HG02870 (cell line): Measurements from ENCODE around the gene DLGAP5.

ENCODE experiments used
- ATAC-seq: cut with Tn5 transposase; IDR thresholded peaks from one replicate; pipeline ENCODE4 v1.9.1; 2021; ENCODE audit warnings: mild to moderate bottlenecking, moderate library complexity; ENCODE audit not compliant: unreplicated experiment

The DLGAP5 gene, protein sequence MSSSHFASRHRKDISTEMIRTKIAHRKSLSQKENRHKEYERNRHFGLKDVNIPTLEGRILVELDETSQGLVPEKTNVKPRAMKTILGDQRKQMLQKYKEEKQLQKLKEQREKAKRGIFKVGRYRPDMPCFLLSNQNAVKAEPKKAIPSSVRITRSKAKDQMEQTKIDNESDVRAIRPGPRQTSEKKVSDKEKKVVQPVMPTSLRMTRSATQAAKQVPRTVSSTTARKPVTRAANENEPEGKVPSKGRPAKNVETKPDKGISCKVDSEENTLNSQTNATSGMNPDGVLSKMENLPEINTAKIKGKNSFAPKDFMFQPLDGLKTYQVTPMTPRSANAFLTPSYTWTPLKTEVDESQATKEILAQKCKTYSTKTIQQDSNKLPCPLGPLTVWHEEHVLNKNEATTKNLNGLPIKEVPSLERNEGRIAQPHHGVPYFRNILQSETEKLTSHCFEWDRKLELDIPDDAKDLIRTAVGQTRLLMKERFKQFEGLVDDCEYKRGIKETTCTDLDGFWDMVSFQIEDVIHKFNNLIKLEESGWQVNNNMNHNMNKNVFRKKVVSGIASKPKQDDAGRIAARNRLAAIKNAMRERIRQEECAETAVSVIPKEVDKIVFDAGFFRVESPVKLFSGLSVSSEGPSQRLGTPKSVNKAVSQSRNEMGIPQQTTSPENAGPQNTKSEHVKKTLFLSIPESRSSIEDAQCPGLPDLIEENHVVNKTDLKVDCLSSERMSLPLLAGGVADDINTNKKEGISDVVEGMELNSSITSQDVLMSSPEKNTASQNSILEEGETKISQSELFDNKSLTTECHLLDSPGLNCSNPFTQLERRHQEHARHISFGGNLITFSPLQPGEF

DNA sequence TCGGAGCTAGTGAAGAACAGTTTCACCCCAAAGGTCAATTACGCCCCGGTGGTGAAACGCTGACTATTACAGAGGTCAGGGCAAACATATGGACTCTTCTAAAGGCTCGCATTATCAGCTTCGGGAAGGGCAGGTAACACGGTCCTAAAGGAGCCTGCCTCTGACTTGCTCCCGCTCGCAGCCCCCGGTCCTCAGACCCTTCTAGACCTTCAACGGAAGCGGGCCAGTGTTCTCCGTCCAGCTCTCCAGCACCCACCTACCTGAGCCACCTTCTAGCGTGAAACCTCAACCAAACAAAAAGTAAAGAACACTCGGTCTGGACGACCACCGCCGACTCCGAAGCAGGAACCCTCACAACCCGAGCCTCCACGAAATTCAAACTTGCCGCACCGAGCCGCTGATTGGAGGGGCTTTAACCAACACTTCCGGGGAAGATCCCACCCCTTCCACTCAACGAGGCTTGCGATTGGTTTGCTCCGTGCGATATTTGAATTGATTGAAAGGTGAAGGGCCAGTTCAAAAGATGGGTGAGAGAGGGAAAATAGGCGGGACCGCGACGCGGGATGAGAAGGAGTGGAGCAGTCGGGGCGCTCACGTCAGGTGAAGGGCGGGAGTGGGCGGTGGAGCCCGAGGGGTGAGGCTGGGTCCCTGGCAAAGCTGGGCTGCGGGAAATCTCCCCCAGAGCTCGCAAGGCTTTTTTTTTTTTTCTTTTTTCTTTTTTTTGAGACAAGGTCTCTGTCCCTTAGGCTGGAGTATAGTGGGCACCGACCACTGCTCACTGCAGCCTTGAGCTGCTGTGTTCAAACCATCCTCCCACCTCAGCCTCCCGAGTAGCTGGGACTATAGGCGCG, at the start of gene DLGAP5:
Gene DLGAP5, minus strand, starts transcription at position 383 of the 851 bp plus-strand sequence. CDS start 2,406 bp downstream, outside the sequence.
- peak; percentile 98 for ATAC-seq

DNA sequence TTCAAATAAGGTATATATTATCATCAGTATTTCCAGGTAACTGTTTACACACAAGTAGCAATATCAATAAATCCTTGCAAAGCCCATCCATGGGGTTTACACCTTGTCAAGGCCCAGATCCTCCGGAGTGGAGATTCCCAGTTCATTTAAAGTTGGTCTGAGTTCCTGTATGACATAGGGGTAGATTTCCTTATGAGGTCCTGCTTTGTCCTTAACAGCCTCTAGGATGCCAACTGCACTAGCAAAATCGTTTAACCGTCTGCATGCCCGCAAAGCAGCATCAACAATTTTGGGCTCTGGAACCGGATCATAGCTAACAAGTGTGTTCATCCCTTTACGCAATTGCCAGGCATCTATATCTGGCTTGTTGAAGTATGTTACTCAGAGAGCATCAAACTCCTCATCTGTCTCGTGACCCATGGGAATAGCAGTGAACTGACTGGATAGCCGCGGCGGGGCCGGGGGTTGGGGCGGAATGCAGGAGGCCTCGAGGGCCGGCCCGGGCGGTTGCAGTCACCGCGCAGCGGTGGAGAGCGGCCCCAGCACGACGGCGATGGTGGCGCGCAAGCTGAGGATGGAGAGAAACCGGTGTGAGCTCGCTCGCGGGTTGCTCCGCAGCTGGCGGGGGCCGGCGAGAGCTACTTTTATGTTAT, 49.3 kb upstream of the DLGAP5 start:
- no peak for ATAC-seq

DNA sequence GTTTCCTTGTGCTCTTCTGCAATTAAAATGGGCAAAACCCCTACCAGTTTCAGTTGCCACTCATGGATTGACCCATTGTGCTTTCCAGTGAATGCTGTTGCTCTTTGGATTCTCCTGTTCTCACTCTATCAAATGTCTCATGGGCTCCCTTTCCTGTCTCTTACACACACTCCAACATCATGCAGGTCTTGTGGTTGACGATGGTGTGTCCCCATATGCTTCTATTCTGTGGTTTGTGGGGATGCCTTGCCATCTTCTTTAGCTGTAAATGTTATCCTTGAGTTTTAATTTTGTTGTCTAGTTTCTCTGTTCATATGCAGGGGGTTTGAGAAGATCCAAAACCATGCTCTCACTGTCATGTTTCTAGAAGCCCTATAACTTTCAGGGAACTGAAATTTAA, 47.9 kb upstream of the DLGAP5 start:
- no peak for ATAC-seq

DNA sequence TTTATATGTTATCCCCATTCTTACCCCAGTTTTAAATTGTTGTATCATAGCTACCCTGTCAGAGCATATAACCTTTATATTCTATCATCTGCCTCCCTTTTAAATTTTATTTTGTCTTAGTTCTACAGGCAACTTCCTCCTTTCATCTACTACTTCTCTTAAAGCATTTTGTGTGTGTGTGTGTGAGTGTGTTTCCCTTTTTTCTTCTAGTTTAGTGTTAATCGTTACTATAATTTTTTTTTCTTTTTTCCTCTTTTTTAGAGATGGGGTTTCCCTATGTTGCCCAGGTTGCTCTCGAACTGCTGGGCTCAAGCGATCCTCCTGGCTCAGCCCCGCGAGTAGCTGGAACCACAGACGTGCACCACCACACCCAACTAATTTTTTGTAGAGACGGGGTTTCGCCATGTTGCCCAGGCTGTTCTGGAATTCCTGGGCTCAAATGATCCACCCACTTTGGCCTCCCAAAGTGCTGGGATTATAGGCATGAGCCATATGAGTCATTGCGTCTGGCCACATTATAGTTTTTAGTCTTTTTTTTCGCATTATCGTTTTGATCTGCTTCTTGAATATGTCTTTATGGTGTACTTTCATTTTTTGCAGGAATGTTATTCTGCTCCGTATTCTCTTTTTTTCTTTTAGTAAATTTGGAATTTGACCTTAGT, 46.8 kb upstream of the DLGAP5 start:
- ATAC-seq = no peak

DNA sequence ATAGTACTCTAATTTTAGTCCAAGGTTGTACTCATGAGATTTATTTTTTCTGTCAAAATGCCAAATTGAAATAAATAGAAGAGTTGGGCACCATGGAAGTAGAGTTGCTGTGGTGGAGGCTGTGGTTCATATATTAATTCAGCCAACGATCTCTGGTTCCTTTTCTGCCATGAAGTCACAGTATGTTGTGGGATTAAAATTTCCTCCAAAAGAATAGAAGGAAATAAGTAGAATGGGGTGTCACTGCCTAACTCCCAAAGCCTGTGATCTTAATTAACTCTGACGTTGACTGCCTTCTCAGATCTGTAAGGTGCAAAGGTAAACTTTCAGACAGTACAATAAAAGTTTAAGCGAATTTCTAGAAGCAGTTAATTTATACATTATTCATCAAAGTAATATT, 42.2 kb upstream of the DLGAP5 start:
- no peak for ATAC-seq

DNA sequence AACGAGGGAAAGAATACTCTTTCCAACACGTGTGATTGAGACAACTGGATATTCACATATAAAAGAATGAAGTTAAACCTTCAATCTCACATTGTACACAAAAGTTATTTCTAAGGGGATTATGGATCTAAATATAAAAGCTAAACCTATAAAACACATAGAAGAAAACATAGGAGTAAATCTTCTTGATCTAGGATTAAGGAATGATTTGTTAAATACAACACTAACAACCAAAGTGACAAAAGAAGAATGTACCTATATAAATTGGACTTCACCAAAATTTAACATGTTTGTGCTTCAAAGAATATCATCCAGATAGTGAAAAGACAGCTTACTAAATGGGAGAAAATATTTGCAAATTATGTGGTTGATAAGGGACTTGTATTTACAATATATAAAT, 36.9 kb upstream of the DLGAP5 start:
- no peak for ATAC-seq

DNA sequence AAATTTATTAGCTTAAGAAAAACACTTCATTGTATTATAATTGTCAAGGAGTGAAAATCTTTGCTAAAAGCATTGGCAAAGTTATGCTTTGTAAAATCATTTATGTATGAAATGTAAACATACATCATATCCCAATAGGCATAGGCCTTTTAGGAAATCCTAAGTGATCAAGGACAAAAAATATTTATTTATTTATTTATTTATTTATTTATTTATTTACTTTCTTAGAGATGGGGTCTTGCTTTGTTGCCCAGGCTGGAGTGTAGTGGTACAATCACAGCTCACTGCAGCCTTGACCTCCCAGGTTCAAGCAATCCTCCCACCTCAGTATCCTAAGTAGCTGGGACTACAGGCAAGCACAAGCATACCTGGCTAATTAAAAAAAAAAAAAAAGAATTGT, 32.0 kb upstream of the DLGAP5 start:
- ATAC-seq = no peak

DNA sequence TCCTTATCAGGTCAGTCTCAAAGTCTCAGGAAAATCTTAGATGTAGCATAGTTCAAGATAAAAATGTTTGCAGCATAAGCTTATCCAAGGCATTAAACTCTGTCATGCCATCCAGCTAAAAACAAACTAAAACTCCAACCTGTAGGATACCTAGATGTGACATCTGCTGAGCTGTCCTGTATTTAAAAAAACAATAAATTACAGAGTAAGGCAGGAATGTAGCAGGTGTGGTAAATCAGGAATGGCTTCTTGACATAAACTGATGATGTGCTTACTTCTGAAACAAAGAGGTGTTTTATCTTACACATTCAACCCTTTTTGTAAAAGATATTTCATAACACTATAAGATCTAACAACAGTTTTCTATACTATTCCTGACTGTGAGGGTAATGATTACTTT, 30.6 kb upstream of the DLGAP5 start:
- ATAC-seq = no peak

DNA sequence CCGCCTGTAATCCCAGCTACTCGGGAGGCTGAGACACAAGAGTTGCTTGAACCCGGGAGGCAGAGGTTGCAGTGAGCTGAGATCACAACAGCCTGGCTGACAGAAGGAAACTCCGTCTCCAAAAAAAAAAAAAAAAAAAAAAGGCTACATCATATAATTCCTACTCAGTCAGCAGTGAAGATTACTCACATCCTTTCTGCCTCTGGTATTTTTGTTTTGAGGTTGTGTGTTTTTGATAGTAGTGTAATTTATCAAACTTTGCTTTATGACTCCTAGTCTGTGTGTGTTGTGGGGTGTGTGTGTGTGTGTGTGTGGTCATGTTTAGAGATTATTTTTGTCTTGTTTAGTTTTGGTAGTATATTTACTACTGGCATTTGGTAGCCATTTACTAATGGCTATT, 29.8 kb upstream of the DLGAP5 start:
- no peak for ATAC-seq

DNA sequence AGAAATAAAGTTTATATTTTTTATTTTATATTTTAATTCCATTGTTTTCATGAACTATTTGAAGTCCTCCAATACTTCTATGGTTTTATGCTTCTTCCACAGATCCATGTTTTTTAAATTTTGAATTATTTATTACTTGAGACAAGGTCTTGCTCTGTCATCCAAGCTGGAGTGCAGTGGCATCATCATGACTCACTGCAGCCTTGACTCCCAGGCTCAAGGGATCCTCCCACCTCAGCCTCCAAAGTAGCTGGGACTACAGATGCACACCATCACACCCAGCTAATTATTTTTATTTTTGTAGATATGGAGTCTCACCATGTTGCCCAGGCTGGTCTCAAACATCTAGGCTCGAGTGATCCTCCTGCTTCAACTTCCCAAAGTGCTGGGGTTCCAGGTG, 28.8 kb upstream of the DLGAP5 start:
- no peak for ATAC-seq

DNA sequence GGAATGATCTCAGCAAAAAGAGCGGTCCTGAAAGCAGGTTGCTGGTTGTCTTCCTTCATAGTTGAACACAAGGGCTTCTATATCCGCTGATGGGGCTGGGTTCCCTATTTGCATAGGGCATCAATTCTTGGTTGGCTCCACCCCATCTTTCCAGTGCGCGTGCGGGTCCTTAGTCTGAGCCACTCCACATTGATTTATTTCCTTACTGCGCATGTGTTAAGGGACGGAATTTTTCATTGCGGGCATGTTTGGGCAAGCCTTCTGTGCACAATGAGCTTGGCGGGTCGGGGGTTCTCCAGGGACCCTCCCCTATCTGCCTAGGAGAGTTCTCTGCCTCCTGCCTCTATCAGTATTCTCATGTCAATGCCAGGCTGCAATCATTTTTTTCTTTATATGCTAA, 21.2 kb upstream of the DLGAP5 start:
- ATAC-seq = no peak

DNA sequence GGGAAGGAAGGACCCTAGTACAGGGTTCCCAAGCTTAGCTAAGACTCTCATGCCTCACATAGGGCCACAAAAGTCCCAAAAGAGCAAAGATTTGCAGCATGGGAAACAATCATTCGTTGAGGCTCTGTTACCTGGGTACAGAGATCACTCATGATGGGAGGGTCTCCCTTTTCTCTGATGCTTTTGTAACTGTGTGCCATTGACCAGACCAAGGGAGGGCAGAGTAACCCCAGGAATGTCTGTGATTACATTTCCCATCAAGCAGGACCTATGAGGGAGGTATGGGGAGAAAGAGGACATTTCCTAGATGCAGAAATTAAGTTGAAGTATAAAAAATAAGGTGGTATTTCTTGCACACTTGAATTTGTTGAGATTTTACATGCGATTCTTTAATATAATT, 16.4 kb upstream of the DLGAP5 start:
- ATAC-seq = no peak

DNA sequence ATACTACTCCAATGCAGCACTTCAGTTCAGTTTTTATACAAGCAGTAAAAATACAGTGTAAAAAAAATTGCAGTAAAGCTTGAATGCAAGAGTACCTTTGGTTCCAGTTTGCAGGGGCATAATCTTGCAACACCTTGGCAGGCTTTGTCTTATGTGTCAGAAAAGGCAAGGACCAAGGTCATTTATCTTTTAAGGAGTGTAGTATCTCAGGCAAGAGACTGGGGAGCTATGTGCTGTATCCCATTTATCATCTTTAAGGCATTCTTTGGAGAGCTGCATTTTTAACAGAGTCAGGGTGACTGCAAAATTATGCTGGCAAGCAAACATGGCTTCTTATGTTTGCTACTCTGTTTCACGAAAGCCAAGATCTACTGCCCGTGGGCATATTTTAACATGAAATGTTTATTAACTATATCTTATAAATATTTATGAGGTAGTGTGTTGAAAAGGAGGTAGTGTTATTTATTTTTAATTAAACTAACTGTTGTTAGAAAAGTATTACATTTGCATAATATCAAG, 14.8 kb upstream of the DLGAP5 start:
- ATAC-seq = no peak

DNA sequence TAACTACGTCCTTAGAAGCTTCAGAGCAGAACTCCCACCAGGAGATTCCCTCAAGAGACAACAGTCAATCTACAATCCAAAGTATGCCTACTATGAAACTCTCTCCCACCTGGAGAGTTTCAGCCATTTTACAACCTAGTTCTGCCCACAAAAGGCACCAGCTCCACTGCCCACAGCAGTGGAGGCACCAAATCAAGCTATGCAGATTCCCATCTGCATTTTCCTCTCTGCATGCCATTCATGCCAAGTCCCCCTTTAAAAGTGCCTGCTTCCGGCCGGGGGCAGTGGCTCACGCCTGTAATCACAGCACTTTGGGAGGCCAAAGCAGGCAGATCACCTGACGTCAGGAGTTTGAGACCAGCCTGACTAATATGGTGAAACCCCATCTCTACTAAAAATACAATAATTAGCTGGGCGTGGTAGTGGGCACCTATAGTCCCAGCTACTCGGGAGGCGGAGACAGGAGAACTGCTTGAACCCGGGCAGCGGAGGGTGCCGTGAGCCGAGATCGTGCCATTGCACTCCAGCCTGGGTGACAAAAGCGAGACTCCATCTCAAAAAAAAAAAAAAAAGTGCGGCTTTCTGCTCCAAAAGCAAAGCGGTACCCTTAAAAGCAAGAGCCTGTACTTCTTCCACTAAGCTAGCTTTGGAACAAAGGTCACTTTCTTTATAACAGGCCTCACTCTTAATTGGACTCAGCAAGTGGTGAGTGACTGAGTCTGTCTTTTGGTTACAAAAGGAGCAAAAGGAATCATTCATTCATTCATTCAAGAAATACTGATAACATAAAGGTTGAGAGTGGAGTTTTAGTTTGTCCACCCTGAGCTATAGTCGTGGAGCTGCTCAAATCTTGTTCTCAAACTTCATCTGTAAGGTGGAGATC, 10.1 kb upstream of the DLGAP5 start:
- ATAC-seq = no peak

DNA sequence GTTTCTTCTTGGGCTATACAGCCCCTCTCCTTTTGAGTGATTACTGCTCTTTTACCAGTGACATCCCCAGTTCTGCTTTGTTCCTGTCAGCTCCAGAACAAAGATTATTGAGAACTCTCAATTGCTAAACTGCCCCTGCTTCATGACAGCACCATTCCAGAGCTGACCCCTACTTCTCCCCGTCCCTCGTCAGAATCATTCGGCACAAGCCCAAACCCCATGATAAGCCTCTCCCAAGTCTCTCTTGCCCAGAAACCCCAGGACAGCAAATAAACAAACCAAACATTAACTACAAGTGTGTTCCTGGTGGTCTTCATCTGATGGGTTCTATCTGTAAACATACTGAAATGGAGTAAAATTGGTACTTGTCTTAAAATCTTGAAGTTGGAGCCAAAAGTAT, 9.3 kb upstream of the DLGAP5 start:
- no peak for ATAC-seq

DNA sequence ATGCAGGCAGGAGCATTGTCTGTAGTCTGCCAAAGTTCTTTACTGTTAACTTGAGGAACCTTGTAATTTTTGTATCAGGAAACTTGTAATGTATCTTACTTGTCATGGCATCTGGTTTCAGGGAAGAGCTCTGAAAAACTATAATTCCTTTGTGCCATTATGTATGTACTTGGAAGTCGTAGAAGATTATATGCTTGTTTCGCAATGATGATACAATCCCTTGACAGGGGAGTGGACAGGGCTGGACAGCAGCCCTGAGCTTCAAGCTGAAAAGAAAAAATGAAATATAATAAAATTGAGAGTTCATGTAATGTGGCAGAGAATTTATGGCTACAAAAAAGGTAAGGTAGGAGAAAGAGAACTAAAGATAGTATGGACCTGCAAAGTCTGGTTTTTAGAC, 7.4 kb upstream of the DLGAP5 start:
- no peak for ATAC-seq

DNA sequence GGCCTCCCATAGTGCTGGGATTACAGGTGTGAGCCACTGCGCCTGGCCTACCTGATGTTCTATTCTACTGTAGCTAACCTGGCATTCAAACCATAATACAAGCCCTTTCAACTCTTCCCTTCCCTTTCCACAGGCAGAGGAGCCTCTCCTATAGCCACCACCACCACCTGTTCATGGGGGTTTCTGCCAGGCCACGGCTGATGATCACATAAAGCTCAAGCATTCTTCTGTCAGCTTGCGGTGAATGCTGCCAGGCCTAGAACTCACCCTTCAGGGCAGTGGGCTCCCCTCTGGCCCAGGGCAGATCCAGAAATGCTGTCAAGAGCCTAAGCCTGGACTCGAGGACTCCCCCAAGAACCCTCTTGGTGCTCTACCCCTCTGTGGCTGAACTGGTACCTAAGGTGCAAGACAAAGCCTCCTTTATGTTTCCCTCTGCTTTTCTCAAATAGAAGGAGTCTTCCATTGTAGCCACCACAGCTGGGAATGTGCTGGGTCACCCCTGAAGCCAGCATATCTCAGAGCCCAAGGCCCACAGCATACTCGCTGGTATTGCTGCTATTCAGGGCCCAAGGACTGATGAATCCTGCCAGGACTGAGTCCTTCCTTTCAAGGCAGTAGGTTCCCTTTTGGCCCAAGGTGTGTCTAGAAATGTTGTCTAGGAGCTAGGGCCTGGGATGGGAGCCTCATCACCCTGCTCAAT, 3.4 kb upstream of the DLGAP5 start:
- ATAC-seq = no peak

DNA sequence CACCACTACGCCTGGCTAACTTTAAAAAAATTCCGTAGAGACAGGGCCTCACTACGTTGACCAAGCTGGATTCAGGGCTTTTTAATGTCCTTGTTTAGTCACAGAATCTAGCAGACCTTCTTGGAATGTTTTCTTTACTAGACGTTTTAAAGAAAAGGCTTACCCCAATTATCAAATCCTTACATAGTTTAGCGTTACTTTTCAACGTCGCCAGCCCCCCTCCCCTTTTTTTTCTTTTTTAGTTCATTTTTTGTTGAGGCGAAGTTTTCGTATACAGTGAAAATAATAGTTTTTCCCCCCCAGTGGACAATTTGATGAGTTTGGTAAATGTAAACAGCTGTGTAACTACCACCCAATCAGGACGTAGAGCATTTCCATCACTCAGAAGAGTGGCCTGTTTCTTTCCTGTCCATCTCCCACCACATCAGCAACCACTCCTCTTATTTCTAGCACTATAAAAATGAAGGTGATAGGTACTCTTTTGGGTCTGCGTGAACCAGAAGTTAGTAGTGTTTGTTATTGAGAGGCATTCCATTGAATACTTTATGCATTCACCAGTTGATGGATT, 753 bp upstream of the DLGAP5 start:
- no peak for ATAC-seq
